ENCODE data around the gene LRRC14B. TPM values are rescaled to one million over a fixed set of nuclear protein-coding genes. Genes with fewer than 3 reads are reported as not detected.

LRRC14B gene
- total RNA-seq, 1 experiment from 2014 or later = not detected

DNA sequence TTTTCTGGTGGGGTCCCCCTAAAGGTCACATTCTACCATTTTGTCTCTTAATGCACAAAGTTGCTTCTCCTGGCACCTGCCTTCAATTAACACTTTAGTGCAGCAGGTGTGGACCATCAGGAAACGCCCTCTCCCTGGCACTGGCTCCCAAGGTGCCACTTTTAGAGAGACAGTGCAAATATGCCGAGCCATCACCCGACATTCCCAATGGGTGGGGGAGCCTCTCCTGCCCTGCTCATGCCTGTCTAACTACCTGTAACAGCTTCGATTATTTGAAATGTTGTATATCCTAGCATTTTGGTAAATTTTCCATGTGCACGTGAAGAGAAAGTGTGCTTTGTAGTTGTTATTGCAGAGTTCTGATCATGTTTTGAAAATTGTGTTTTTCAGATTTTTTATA lies 13.2 kb upstream of the LRRC14B start:
- ATAC-seq (no peak), DNase-seq (no peak)
- H3K9ac ChIP-seq (ENCODE audit: low read length) = no peak overlapping the region
- ChIA-PET CTCF (no interaction called here), POLR2A (ENCODE audit: unreplicated experiment) (no interaction called here)
- H3F3A ChIP-seq (ENCODE audit: low read length, unreplicated experiment) = no peaks in the 10 kb centered on the region
- intact Hi-C loops (cut with micrococcal nuclease) = no loop called here
- no peak overlapping the region for H3K4me3 ChIP-seq (ENCODE audit: low read length)
- no peak overlapping the region for H3K4me2 ChIP-seq (ENCODE audit: low read length)
- no peaks in the 10 kb centered on the region for H3K9me3 ChIP-seq (ENCODE audit: low read length)
- no peaks in the 10 kb centered on the region for H3K4me1 ChIP-seq (ENCODE audit: insufficient read depth, low read length)
- H3K36me3 ChIP-seq (ENCODE audit: low read depth, low read length) = no peaks in the 10 kb centered on the region
- no TSS peak for BruUV-seq (replicated peaks)
- no peaks in the 10 kb centered on the region for H3K9me2 ChIP-seq (replicated peaks; ENCODE audit: low read length)
- H3K79me2 ChIP-seq (ENCODE audit: low read length) = no peaks in the 10 kb centered on the region
- 0 out of 2 replicates have a peak, but pooled peaks cover 3% of the 10 kb centered on the region for H3K27me3 ChIP-seq (ENCODE audit: low read length)
- TF ChIP-seq EZH2phosphoT487 (IDR thresholded peaks at IDR 0.05; ENCODE audit: borderline replicate concordance, low read length) (no peak), EZH2 (IDR thresholded peaks at IDR 0.05; ENCODE audit: low read length, unreplicated experiment) (no peak)
- TF ChIP-seq, protein P1, sequence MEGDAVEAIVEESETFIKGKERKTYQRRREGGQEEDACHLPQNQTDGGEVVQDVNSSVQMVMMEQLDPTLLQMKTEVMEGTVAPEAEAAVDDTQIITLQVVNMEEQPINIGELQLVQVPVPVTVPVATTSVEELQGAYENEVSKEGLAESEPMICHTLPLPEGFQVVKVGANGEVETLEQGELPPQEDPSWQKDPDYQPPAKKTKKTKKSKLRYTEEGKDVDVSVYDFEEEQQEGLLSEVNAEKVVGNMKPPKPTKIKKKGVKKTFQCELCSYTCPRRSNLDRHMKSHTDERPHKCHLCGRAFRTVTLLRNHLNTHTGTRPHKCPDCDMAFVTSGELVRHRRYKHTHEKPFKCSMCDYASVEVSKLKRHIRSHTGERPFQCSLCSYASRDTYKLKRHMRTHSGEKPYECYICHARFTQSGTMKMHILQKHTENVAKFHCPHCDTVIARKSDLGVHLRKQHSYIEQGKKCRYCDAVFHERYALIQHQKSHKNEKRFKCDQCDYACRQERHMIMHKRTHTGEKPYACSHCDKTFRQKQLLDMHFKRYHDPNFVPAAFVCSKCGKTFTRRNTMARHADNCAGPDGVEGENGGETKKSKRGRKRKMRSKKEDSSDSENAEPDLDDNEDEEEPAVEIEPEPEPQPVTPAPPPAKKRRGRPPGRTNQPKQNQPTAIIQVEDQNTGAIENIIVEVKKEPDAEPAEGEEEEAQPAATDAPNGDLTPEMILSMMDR (conservative IDR thresholded peaks at IDR 0.05; ENCODE audit: low read depth, low read length) = no peak
- no peak overlapping the region for H3K27ac ChIP-seq (ENCODE audit: low read length)
- H4K20me1 ChIP-seq (ENCODE audit: low read length) = no peaks in the 10 kb centered on the region
- no peak overlapping the region for H2AFZ ChIP-seq (ENCODE audit: low read length)

DNA sequence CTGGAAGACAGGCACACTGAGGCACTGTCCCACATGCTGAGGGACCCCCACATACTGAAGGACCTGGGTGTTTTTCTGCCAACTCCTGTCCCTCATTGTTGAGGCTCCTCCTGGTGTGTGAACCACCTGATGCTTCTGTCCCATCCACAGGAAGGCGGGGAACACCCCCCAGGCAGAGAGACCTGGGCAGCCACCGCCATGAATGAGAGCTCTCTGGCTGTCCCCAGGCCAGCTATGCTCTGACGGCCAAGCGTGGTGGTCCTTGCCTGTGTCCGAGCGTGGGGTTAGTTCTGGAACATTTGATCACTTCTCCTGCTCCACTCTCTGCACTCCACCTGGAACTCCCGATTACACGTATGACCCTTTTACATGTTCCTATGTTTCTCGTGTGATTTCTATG lies 11.9 kb upstream of the LRRC14B start:
- Histone ChIP-seq H3F3A (ENCODE audit: low read length, unreplicated experiment) (no peaks in the 10 kb centered on the region), H3K9me2 (replicated peaks; ENCODE audit: low read length) (no peaks in the 10 kb centered on the region), H4K20me1 (ENCODE audit: low read length) (no peaks in the 10 kb centered on the region), H3K79me2 (ENCODE audit: low read length) (no peaks in the 10 kb centered on the region), H3K9ac (ENCODE audit: low read length) (no peak overlapping the region), H3K9me3 (ENCODE audit: low read length) (no peaks in the 10 kb centered on the region), H2AFZ (ENCODE audit: low read length) (no peak overlapping the region), H3K4me1 (ENCODE audit: insufficient read depth, low read length) (no peaks in the 10 kb centered on the region), H3K27me3 (ENCODE audit: low read length) (0 out of 2 replicates have a peak, but pooled peaks cover 3% of the 10 kb centered on the region), H3K4me2 (ENCODE audit: low read length) (no peak overlapping the region), H3K36me3 (ENCODE audit: low read depth, low read length) (no peaks in the 10 kb centered on the region), H3K27ac (ENCODE audit: low read length) (no peak overlapping the region), H3K4me3 (ENCODE audit: low read length) (no peak overlapping the region)
- no TSS peak for BruUV-seq (replicated peaks)
- ATAC-seq (no peak), DNase-seq (no peak)
- ChIA-PET CTCF (no interaction called here), POLR2A (ENCODE audit: unreplicated experiment) (no interaction called here)
- intact Hi-C loops (cut with micrococcal nuclease) = no loop called here
- TF ChIP-seq EZH2phosphoT487 (IDR thresholded peaks at IDR 0.05; ENCODE audit: borderline replicate concordance, low read length) (no peak), EZH2 (IDR thresholded peaks at IDR 0.05; ENCODE audit: low read length, unreplicated experiment) (no peak)
- TF ChIP-seq, protein P1 (conservative IDR thresholded peaks at IDR 0.05; ENCODE audit: low read depth, low read length) = no peak

DNA sequence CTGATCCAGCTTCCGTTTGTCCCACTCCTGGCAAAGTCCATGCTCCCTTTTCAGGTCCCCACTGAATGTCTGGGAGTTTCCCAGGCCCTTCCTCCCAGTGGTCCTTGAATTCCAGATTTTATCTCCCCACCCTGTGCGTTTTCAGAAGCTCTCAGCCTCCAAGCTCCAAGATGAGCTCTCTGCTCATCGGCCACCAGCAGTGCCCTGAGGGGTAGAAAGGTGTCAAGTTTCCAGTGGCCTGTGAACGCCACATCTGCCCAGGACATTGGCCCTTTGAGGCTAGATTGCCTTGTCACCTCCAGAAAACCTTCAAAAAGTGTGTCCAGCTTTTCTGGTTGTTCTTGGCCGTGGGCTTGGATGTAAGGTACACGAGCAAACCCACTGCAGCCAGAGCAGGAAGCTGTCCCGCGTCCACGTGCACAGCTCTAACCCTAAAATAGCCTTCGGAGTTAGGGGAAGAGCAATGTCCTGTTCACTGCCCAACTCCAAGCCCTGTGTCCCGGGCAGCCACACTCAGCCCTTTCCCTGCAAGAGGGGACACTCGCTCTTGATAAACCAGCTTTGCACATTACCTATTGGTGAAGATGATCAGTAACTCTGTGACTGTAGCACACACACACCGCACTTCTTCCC lies 10.9 kb upstream of the LRRC14B start:
- no peaks in the 10 kb centered on the region for H4K20me1 ChIP-seq (ENCODE audit: low read length)
- CTCF ChIA-PET = interaction anchor here (1.0 kb wide), 1 partner anchor 8 kb away, joined by 3 read pairs; no protein-coding TSS in a partner anchor
- no TSS peak for BruUV-seq (replicated peaks)
- DNase-seq (no peak), ATAC-seq (no peak)
- no peak overlapping the region for H3K27ac ChIP-seq (ENCODE audit: low read length)
- no peaks in the 10 kb centered on the region for H3K9me2 ChIP-seq (replicated peaks; ENCODE audit: low read length)
- intact Hi-C loops (cut with micrococcal nuclease) = no loop called here
- H2AFZ ChIP-seq (ENCODE audit: low read length) = no peak overlapping the region
- H3F3A ChIP-seq (ENCODE audit: low read length, unreplicated experiment) = no peaks in the 10 kb centered on the region
- 0 out of 2 replicates have a peak, but pooled peaks cover 3% of the 10 kb centered on the region for H3K27me3 ChIP-seq (ENCODE audit: low read length)
- no peaks in the 10 kb centered on the region for H3K4me1 ChIP-seq (ENCODE audit: insufficient read depth, low read length)
- H3K4me3 ChIP-seq (ENCODE audit: low read length) = no peak overlapping the region
- TF ChIP-seq EZH2phosphoT487 (IDR thresholded peaks at IDR 0.05; ENCODE audit: borderline replicate concordance, low read length) (no peak), EZH2 (IDR thresholded peaks at IDR 0.05; ENCODE audit: low read length, unreplicated experiment) (no peak)
- TF ChIP-seq, protein P1 (conservative IDR thresholded peaks at IDR 0.05; ENCODE audit: low read depth, low read length) = no peak
- no peaks in the 10 kb centered on the region for H3K79me2 ChIP-seq (ENCODE audit: low read length)
- no peaks in the 10 kb centered on the region for H3K9me3 ChIP-seq (ENCODE audit: low read length)
- H3K9ac ChIP-seq (ENCODE audit: low read length) = no peak overlapping the region
- H3K36me3 ChIP-seq (ENCODE audit: low read depth, low read length) = no peaks in the 10 kb centered on the region
- no peak overlapping the region for H3K4me2 ChIP-seq (ENCODE audit: low read length)
- POLR2A ChIA-PET (ENCODE audit: unreplicated experiment) = interaction anchor here (0.5 kb wide), 1 partner anchor 133 kb away, joined by 3 read pairs; no protein-coding TSS in a partner anchor

Measured in PC-3 (cell line).